Smooth muscle cell (in vitro differentiated cells): ENCODE data around the gene LUZP2. TPM values are rescaled to one million over a fixed set of nuclear protein-coding genes. Genes with fewer than 3 reads are reported as not detected.

Experiments
- DNase-seq: peaks from one replicate; lab custom pipeline; 2025; ENCODE audit not compliant: unreplicated experiment; lab: John Stamatoyannopoulos, UW
- H2AFZ ChIP-seq: fragments of 200-600 bp; sonication (generic); 2 replicates; pipeline ENCODE4 v1.6.0; 2016; ENCODE audit warnings: antibody characterized with exemption, low read depth, mild to moderate bottlenecking
- H3F3A ChIP-seq: fragments of 200-600 bp; sonication (generic); 2 replicates; pipeline ENCODE4 v1.6.0; 2017; ENCODE audit warnings: antibody characterized with exemption, low read depth
- H3K27ac ChIP-seq: fragments of 200-600 bp; sonication (generic); 2 replicates; pipeline ENCODE4 v1.5.1; 2016; ENCODE audit warnings: low read depth, mild to moderate bottlenecking
- H3K27me3 ChIP-seq: fragments of 200-600 bp; sonication (generic); 2 replicates; pipeline ENCODE4 v1.6.1; 2016; ENCODE audit warnings: low read depth, mild to moderate bottlenecking
- H3K36me3 ChIP-seq: fragments of 200-600 bp; sonication (generic); 2 replicates; pipeline ENCODE4 v1.5.1; 2016; ENCODE audit warnings: low read depth
- H3K4me1 ChIP-seq: fragments of 200-600 bp; sonication (generic); 2 replicates; pipeline ENCODE4 v1.5.1; 2016; ENCODE audit warnings: low read depth
- H3K4me2 ChIP-seq: fragments of 200-600 bp; sonication (generic); 2 replicates; pipeline ENCODE4 v1.6.0; 2016; ENCODE audit warnings: mild to moderate bottlenecking
- H3K4me3 ChIP-seq: fragments of 200-600 bp; sonication (generic); 2 replicates; pipeline ENCODE4 v1.5.1; 2016; ENCODE audit warnings: mild to moderate bottlenecking
- H3K79me2 ChIP-seq: fragments of 200-600 bp; sonication (generic); 2 replicates; pipeline ENCODE4 v1.6.0; 2016; ENCODE audit warnings: low read depth, mild to moderate bottlenecking
- H3K9ac ChIP-seq: fragments of 200-600 bp; sonication (generic); 2 replicates; pipeline ENCODE4 v1.6.0; 2016; ENCODE audit warnings: low read depth
- H3K9me3 ChIP-seq: fragments of 200-600 bp; sonication (generic); replicated peaks from 2 replicates; pipeline ENCODE4 v1.5.1; 2016; ENCODE audit warnings: low read depth
- H4K20me1 ChIP-seq: fragments of 200-600 bp; sonication (generic); 2 replicates; pipeline ENCODE4 v1.6.0; 2016; ENCODE audit warnings: low read depth
- WGBS: methylation state at CpG from one replicate; pipeline ENCODE4 v1.1.7; 2016; ENCODE audit warnings: low lambda C conversion rate; 5-methylcytosine and 5-hydroxymethylcytosine counted together
- polyA plus RNA-seq: library from polyadenylated mRNA; unstranded; fragments of >200 nt; fragmentation: Nextera tagmentation; extraction: Ambion mirVana; gene quantifications from 2 replicates; pipeline ENCODE4 v1.2.1, GENCODE V29; 2016
- total RNA-seq: library from RNA; depleted of rRNA; stranded (reverse); fragments of >200 nt; gene quantifications from 2 replicates; pipeline ENCODE4 v1.2.3, GENCODE V29; 2014
- TF ChIP-seq, protein P1 (sequence below): fragments of 200-600 bp; sonication (generic); IDR thresholded peaks from 2 replicates; pipeline ENCODE4 v1.5.1; 2017; ENCODE audit warnings: borderline replicate concordance, mild to moderate bottlenecking, antibody characterized with exemption; ENCODE audit not compliant: insufficient read depth, poor library complexity, severe bottlenecking

LUZP2 gene
- total and polyA plus RNA-seq, 2 experiments from 2014 or later, result 1.1 to 1.3 TPM

DNA sequence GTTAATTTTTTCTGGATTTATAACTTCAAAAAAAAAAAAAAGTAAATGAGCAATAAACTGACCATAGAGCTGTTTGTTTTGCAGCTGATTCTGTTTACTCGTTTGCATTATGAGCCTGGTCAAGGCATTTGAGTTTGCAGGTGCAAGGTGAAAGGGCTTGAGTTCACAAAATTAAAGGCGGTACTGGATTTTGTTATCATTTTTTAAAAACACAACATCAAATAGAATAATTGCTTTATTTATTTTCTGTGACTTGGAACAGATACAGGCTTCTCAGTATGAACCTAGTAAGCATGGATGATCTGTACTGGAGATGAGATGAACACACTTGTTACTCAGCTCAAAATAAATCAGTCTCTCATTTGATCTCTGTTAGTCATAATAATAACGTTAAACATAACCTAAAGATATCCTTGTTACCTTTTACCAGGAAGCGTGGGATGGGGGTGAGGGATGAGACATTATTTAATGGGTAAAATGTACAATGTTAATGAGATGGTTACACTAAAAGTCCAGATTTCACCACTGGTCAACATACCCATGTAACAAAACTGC, 137.8 kb downstream of the LUZP2 start:
- Histone ChIP-seq H3K79me2 (no peaks in the 10 kb centered on the region), H3K9ac (no peak overlapping the region), H3K9me3 (no peaks in the 10 kb centered on the region), H3K4me1 (no peaks in the 10 kb centered on the region), H3K27ac (no peak overlapping the region), H3K4me3 (no peak overlapping the region), H3K36me3 (no peaks in the 10 kb centered on the region), H3K4me2 (no peak overlapping the region), H3K27me3 (no peaks in the 10 kb centered on the region), H4K20me1 (no peaks in the 10 kb centered on the region), H3F3A (no peaks in the 10 kb centered on the region), H2AFZ (no peak overlapping the region)
- 89% methylated on average over 4 of the region's 4 CpGs for WGBS
- TF ChIP-seq, protein P1, sequence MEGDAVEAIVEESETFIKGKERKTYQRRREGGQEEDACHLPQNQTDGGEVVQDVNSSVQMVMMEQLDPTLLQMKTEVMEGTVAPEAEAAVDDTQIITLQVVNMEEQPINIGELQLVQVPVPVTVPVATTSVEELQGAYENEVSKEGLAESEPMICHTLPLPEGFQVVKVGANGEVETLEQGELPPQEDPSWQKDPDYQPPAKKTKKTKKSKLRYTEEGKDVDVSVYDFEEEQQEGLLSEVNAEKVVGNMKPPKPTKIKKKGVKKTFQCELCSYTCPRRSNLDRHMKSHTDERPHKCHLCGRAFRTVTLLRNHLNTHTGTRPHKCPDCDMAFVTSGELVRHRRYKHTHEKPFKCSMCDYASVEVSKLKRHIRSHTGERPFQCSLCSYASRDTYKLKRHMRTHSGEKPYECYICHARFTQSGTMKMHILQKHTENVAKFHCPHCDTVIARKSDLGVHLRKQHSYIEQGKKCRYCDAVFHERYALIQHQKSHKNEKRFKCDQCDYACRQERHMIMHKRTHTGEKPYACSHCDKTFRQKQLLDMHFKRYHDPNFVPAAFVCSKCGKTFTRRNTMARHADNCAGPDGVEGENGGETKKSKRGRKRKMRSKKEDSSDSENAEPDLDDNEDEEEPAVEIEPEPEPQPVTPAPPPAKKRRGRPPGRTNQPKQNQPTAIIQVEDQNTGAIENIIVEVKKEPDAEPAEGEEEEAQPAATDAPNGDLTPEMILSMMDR, result no peak
- DNase-seq, result no peak

DNA sequence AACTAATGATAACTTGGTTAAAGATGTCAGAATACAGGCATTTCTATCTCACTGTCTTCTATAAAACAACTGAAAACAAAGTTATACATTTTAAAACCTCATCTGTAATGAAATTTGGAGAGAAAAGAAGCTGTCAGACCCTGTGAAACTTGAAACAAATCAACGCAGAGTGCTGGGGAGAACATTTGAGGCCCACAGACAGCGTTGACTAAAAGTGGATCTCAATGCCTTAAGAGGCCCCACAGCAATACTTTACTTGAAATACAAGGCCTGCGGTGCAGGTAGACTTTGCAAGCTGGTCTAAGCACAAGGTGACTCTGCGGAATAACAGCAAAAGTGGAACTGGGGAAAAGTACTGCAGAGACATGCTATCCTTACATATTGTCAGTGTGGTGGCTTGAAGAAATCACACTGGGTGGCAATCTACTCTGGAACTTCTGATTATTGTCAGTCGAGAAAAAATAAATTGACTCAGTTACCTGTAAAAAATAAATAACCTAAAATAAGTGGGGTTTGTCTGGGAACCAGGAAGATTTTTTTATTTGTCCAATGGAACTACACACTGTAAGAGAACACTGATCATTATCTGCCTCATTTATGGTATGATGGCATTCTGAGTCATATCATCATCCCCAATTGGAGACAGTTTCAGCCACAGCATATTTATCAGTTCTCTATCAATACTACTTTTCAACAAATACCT, 138.9 kb downstream of the LUZP2 start:
- Histone ChIP-seq H3K36me3 (no peaks in the 10 kb centered on the region), H3K9me3 (no peaks in the 10 kb centered on the region), H3K79me2 (no peaks in the 10 kb centered on the region), H2AFZ (no peak overlapping the region), H3F3A (no peaks in the 10 kb centered on the region), H3K9ac (no peak overlapping the region), H3K27me3 (no peaks in the 10 kb centered on the region), H3K4me2 (no peak overlapping the region), H3K4me3 (no peak overlapping the region), H4K20me1 (no peaks in the 10 kb centered on the region), H3K4me1 (no peaks in the 10 kb centered on the region), H3K27ac (peak overlapping the region; percentile 73)
- WGBS, result 61% methylated on average over 5 of the region's 5 CpGs
- DNase-seq, result no peak
- TF ChIP-seq, protein P1, result no peak

DNA sequence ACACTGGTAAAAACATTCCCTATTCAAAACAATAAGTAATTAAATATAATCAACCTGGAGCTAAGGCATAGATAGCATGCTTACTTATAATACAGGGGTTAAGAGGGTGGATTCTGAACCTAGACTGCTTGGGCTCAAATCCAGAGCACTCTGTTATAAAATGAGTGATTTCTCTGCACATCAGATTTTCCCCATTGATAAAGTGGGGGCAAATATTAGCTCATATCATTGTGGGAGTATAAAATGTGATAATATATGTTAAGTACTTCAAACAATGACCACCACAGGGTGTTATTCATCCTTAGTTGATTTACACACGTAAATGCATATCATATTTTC, 139.4 kb downstream of the LUZP2 start:
- Histone ChIP-seq H3K9me3 (no peaks in the 10 kb centered on the region), H3K4me2 (no peak overlapping the region), H4K20me1 (no peaks in the 10 kb centered on the region), H3K4me3 (no peak overlapping the region), H3K4me1 (no peaks in the 10 kb centered on the region), H3F3A (no peaks in the 10 kb centered on the region), H3K27me3 (no peaks in the 10 kb centered on the region), H2AFZ (no peak overlapping the region), H3K27ac (peak overlapping the region; percentile 73), H3K9ac (no peak overlapping the region), H3K79me2 (no peaks in the 10 kb centered on the region), H3K36me3 (no peaks in the 10 kb centered on the region)
- 96% methylated on average over 1 of the region's 1 CpG for WGBS
- TF ChIP-seq, protein P1, result no peak
- no peak for DNase-seq

DNA sequence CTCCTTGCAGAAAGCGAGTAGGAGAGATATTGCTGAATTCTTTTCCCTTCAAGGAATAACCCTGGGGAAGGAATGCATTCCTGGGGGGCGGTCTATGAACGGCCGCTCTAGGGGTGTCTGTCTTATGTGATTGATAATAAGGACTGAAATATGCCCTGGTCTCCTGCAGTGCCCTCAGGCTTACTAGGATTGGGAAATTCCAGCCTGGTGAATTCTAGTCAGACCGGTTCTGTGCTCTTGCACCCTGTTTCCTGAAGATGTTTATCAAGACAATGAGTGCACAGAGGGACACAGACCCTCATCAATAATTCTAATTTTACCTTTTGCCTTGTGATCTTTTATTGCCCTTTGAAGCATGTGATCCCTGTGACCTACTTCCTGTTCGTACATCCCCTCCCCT, 140.7 kb downstream of the LUZP2 start:
- Histone ChIP-seq H3K4me1 (no peaks in the 10 kb centered on the region), H3K4me3 (no peak overlapping the region), H3K27me3 (no peaks in the 10 kb centered on the region), H4K20me1 (no peaks in the 10 kb centered on the region), H3K27ac (no peak overlapping the region), H3K36me3 (no peaks in the 10 kb centered on the region), H3F3A (no peaks in the 10 kb centered on the region), H2AFZ (no peak overlapping the region), H3K4me2 (no peak overlapping the region), H3K9me3 (no peaks in the 10 kb centered on the region), H3K79me2 (no peaks in the 10 kb centered on the region), H3K9ac (no peak overlapping the region)
- TF ChIP-seq, protein P1, result no peak
- no peak for DNase-seq
- WGBS, result 68% methylated on average over 6 of the region's 6 CpGs
